SU-DHL-6 (cell line): ENCODE measurements around the gene CLDN12.

ENCODE experiments used
- H2AFZ ChIP-seq: fragments of 200-600 bp; sonication (generic); 2 replicates; pipeline ENCODE4 v1.6.1; 2014; ENCODE audit warnings: low read depth, mild to moderate bottlenecking, moderate library complexity, mixed read lengths, antibody characterized with exemption, low read length; ENCODE audit not compliant: severe bottlenecking
- H3F3A ChIP-seq: fragments of 200-600 bp; shearing (Covaris generic); 2 replicates; pipeline ENCODE4 v1.6.0; 2016; ENCODE audit warnings: antibody characterized with exemption, mild to moderate bottlenecking; ENCODE audit not compliant: insufficient read depth
- H3K27ac ChIP-seq: fragments of 200-600 bp; sonication (generic); 2 replicates; pipeline ENCODE4 v1.5.1; 2016; ENCODE audit warnings: low read depth, mild to moderate bottlenecking, low read length, moderate library complexity, mixed read lengths
- H3K27me3 ChIP-seq: fragments of 200-600 bp; sonication (generic), shearing (Covaris generic); 2 replicates; pipeline ENCODE4 v1.6.0; 2014; ENCODE audit warnings: mild to moderate bottlenecking, low read length
- H3K36me3 ChIP-seq: fragments of 200-600 bp; sonication (generic); 2 replicates; pipeline ENCODE4 v1.6.1; 2014; ENCODE audit warnings: mild to moderate bottlenecking, low read length, mixed read lengths
- H3K4me2 ChIP-seq: fragments of 300-600, 200-600 bp; shearing (Covaris generic), sonication (generic); 2 replicates; pipeline ENCODE4 v1.6.0; 2014; ENCODE audit warnings: low read length, low read depth, mild to moderate bottlenecking; ENCODE audit not compliant: poor library complexity, severe bottlenecking
- H3K4me3 ChIP-seq: fragments of 200-600 bp; sonication (generic); 2 replicates; pipeline ENCODE4 v1.5.1; 2014; ENCODE audit warnings: antibody characterized with exemption, low read length, mild to moderate bottlenecking, mixed read lengths; ENCODE audit not compliant: insufficient read depth, poor library complexity, severe bottlenecking
- H3K79me2 ChIP-seq: fragments of 200-600 bp; sonication (generic); 2 replicates; pipeline ENCODE4 v1.6.1; 2014; ENCODE audit warnings: mild to moderate bottlenecking, low read length, moderate library complexity; ENCODE audit not compliant: insufficient read depth
- H3K9ac ChIP-seq: fragments of 200-600 bp; sonication (generic); 2 replicates; pipeline ENCODE4 v1.7.0; 2014; ENCODE audit warnings: mild to moderate bottlenecking, low read length
- H3K9me2 ChIP-seq: fragments of 200-600 bp; sonication (generic); replicated peaks from 2 replicates; pipeline ENCODE4 v1.6.1; 2014; ENCODE audit warnings: low read length; ENCODE audit not compliant: insufficient read depth
- H3K9me3 ChIP-seq: fragments of 200-600 bp; sonication (generic); 2 replicates; pipeline ENCODE4 v1.6.1; 2014; ENCODE audit warnings: low read length, mixed read lengths; ENCODE audit not compliant: insufficient read depth
- H4K20me1 ChIP-seq: fragments of 200-600 bp; sonication (generic); 2 replicates; pipeline ENCODE4 v1.6.1; 2014; ENCODE audit warnings: low read depth, mild to moderate bottlenecking, antibody characterized with exemption, low read length, moderate library complexity, mixed read lengths
- EZH2phosphoT487 ChIP-seq: fragments of 200-600 bp; sonication (generic), shearing (Covaris generic); conservative IDR thresholded peaks from 2 replicates; pipeline ENCODE4 v1.6.1; 2018; ENCODE audit warnings: mild to moderate bottlenecking, antibody characterized with exemption, low read length, moderate library complexity, mixed read lengths
- TF ChIP-seq, protein P1 (sequence below): fragments of 200-600 bp; sonication (generic); IDR thresholded peaks from one replicate; pipeline ENCODE4 v1.5.1; 2017; ENCODE audit warnings: antibody characterized with exemption, mild to moderate bottlenecking, low read length, moderate library complexity; ENCODE audit not compliant: insufficient read depth, poor library complexity, severe bottlenecking

CLDN12 gene

DNA sequence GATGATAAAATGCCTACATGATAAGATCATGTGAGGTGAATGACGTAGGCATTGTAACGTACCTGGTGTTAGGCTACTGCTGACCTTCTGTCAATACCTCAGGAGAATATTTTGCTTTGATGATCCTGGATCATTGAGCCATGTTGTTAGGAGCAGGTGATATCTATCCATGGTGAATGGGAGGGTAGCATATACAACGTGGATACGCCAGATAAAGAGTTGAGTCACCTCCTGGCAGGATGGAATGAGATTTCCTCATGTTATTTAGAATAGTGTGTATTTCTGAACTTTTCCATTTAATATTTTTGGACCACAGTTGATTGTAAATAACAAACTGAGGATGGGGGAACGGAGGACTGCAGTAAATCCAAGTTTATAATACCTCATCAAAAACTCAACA lies 11.8 kb upstream of the CLDN12 start:
- H3F3A ChIP-seq, result no peaks in the 10 kb centered on the region; the same call in 1 of the 2 replicates
- peaks cover 19% of the 10 kb centered on the region for H3K36me3 ChIP-seq

DNA sequence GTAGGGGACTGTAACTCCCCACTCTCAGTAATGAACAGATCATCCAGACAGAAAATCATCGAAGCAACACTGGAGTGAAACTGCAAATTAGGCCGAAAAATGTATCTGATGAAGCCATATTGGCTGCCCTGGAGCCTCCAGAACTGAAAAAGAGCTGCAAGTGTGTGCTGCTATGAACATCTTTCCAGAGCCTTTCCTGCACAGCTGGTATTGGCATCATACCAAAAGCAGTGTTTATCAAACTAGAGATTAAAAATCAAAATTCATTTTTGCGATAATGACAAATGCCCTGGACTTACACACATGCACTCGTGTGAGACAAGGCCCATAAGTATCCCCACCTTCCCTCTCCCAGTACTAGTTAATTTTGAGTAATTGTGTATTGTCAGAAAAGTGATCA lies 6.8 kb upstream of the CLDN12 start:
- no peaks in the 10 kb centered on the region for H3K79me2 ChIP-seq

More for the DNA sequence above, 11.8 kb upstream of the CLDN12 start:
- Histone ChIP-seq H3K27me3 (no peaks in the 10 kb centered on the region), H3K9me2 (no peaks in the 10 kb centered on the region), H3K4me2 (no peak overlapping the region), H3K79me2 (no peaks in the 10 kb centered on the region), H3K27ac (no peak overlapping the region), H2AFZ (no peak overlapping the region), H4K20me1 (no peaks in the 10 kb centered on the region), H3K9me3 (no peaks in the 10 kb centered on the region; the same call in 1 of the 2 replicates), H3K9ac (no peak overlapping the region), H3K4me3 (no peak overlapping the region)
- no peak for TF ChIP-seq EZH2phosphoT487

DNA sequence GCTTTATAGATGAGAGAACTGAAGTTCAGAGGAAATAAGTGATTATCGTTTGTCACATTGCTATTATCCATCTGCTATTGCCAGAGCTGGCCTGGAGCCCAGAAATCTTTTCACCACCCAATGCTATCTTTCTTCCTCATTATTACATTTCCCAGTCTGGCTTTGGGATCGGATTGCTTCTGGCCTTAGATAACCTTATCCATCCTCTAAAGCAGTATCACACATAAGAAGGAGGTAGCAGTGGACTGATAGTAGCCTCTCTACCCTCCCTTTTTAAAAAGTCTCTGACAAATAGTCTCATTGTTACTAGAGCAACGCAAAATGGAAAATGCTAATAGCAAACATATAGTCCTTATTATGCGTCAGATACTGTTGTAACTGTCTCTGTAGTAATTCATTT lies 1.3 kb upstream of the CLDN12 start:
- no peaks in the 10 kb centered on the region for H4K20me1 ChIP-seq
- H3K27ac ChIP-seq, result no peak overlapping the region
- H3K4me3 ChIP-seq, result no peak overlapping the region
- H3K4me2 ChIP-seq, result no peak overlapping the region
- no peak for TF ChIP-seq EZH2phosphoT487
- TF ChIP-seq, protein P1, sequence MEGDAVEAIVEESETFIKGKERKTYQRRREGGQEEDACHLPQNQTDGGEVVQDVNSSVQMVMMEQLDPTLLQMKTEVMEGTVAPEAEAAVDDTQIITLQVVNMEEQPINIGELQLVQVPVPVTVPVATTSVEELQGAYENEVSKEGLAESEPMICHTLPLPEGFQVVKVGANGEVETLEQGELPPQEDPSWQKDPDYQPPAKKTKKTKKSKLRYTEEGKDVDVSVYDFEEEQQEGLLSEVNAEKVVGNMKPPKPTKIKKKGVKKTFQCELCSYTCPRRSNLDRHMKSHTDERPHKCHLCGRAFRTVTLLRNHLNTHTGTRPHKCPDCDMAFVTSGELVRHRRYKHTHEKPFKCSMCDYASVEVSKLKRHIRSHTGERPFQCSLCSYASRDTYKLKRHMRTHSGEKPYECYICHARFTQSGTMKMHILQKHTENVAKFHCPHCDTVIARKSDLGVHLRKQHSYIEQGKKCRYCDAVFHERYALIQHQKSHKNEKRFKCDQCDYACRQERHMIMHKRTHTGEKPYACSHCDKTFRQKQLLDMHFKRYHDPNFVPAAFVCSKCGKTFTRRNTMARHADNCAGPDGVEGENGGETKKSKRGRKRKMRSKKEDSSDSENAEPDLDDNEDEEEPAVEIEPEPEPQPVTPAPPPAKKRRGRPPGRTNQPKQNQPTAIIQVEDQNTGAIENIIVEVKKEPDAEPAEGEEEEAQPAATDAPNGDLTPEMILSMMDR, result no peak
- no peaks in the 10 kb centered on the region for H3K9me2 ChIP-seq
- H3K9me3 ChIP-seq, result no peaks in the 10 kb centered on the region
- peaks cover 34% of the 10 kb centered on the region for H3F3A ChIP-seq
- H3K27me3 ChIP-seq, result no peaks in the 10 kb centered on the region
- H3K36me3 ChIP-seq, result no peaks in the 10 kb centered on the region
- no peak overlapping the region for H2AFZ ChIP-seq
- no peak overlapping the region for H3K9ac ChIP-seq
- H3K79me2 ChIP-seq, result no peaks in the 10 kb centered on the region

More for the DNA sequence above, 6.8 kb upstream of the CLDN12 start:
- Histone ChIP-seq H4K20me1 (no peaks in the 10 kb centered on the region), H3K4me2 (no peak overlapping the region), H3K9me3 (no peaks in the 10 kb centered on the region; the same call in 1 of the 2 replicates), H3F3A (peaks cover 8% of the 10 kb centered on the region; the same call in 1 of the 2 replicates), H3K36me3 (no peaks in the 10 kb centered on the region), H3K9ac (no peak overlapping the region), H3K4me3 (no peak overlapping the region), H3K27me3 (no peaks in the 10 kb centered on the region), H2AFZ (no peak overlapping the region), H3K9me2 (no peaks in the 10 kb centered on the region), H3K27ac (no peak overlapping the region)
- TF ChIP-seq EZH2phosphoT487, result no peak
- TF ChIP-seq, protein P1, result no peak

DNA sequence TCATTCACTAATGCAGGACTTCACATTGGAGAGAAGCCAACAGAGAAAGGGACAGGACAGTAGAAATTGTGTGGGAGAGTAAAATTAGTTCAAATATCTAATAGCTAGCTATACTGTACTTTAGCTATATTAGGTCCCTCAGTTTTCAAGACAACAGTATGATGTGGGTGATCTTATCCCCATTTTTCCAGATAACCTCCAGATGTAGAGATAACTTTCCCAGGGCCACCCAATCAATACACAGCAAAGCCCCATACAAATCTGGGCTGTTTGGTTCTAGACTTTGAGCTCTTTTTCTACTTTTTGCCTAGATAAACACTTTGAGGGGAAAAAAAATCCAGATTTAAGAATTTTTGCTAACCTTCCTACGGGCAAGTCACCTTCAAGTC lies 482 bp upstream of the CLDN12 start:
- Histone ChIP-seq H3K36me3 (no peaks in the 10 kb centered on the region), H2AFZ (peak overlapping the region; percentile 94), H4K20me1 (no peaks in the 10 kb centered on the region), H3K79me2 (no peaks in the 10 kb centered on the region), H3K27ac (no peak overlapping the region), H3K9me3 (no peaks in the 10 kb centered on the region), H3K4me2 (peak overlapping the region; percentile 69), H3K9ac (peak overlapping the region; percentile 55), H3K4me3 (peak overlapping the region; percentile 70), H3K27me3 (no peaks in the 10 kb centered on the region), H3F3A (peaks cover 34% of the 10 kb centered on the region), H3K9me2 (no peaks in the 10 kb centered on the region)
- TF ChIP-seq EZH2phosphoT487, result no peak
- TF ChIP-seq, protein P1, result no peak
